HG02840 (cell line): ENCODE measurements around the gene MPND.

ENCODE experiments used
- ATAC-seq: cut with Tn5 transposase; IDR thresholded peaks from one replicate; pipeline ENCODE4 v1.9.1; 2021; ENCODE audit warnings: mild to moderate bottlenecking, moderate library complexity, moderate number of reproducible peaks; ENCODE audit not compliant: unreplicated experiment, low FRiP score

MPND gene

GRCh38 chr19:4375164-4376027, 32.0 kb downstream of the MPND start:
- no peak for ATAC-seq

- no peak for ATAC-seq
These were observed 32.8 kb downstream of the MPND start for GRCh38 chr19:4376028-4376670.

GRCh38 chr19:4376671-4376990, 33.3 kb downstream of the MPND start:
- ATAC-seq: no peak

- no peak for ATAC-seq
These were observed 33.8 kb downstream of the MPND start for GRCh38 chr19:4376991-4377781.

GRCh38 chr19:4378886-4379285, 35.5 kb downstream of the MPND start:
- ATAC-seq: no peak

DNA sequence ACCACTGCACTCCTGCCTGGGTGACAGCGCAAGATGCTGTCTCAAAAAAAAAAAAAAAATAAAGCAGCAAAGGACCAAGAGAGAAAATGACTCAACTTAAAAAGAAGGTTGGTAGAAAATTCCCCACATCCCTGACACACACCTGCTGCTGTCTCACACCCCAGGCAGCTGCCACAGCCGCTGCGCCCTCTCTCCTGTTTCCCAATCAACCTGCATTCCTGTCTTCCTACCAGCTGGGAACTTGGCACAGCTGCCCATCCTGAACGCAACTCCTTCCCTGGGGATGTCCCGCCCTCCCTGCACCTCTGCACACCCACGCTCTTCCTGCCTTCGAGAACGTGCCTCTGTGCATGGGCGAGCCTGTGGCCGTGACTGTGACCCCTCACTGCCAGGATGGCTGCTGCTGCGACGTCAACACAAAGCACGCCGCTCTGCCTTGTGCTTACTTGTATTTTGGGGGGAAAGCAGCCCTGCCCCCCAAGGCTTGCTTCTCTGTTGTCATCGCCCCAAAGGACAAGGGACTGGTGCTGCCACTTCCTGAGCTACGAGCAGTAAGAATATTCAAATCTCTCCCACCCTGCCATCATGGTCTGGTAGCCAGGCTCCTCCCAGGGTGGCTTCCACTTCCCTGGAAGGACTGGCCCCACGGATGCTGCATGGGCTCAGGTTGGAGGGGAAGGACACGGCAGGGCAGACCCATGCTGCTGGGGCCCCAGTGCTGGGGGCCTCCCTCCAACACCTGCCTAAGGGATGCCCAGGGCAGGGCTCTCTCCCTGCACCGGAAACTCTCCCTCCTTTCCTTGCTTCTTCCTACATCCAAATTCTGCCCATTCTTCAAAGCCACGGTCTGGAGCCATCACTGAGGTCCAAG, 36.3 kb downstream of the MPND start:
- ATAC-seq: no peak

GRCh38 chr19:4380254-4380727, 36.9 kb downstream of the MPND start:
- no peak for ATAC-seq

DNA sequence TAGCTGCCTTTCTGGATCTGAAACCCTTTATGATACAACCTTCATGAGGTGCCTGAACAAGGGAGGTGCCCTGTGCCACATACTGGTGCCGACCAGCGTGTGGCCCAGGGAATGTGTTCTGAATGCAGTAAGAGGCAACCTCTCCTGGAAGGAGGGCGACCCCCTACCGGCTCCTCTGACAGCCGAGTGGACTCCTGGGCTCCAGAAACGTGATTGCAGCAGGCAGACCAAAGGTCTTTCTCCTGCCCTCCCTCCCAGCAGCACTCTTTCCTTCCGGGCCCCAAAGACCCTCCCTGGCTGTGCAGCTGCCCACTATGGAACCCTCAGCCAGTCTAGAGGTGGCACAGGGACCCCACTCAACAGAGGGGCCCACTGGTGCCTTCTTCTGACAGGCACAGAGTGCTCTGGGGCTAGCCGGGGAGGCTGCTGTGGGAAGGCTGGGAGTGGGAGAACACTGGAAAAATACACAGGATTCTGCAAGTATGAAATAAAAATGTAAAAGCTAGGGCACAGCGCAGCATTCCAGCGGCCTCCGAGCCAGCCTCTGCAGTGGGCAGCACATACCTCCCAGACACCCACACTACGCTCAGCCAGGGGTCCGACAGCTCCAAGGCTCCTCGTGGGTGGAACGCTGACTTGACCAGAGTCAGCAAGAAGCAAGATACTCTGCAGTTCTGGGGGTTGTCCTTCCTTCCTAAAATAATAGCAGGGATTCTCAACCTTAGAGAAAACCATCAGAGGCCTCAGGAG, 42.1 kb downstream of the MPND start:
- no peak for ATAC-seq

- ATAC-seq: no peak
These were observed 42.9 kb downstream of the MPND start for GRCh38 chr19:4386041-4386782.

DNA sequence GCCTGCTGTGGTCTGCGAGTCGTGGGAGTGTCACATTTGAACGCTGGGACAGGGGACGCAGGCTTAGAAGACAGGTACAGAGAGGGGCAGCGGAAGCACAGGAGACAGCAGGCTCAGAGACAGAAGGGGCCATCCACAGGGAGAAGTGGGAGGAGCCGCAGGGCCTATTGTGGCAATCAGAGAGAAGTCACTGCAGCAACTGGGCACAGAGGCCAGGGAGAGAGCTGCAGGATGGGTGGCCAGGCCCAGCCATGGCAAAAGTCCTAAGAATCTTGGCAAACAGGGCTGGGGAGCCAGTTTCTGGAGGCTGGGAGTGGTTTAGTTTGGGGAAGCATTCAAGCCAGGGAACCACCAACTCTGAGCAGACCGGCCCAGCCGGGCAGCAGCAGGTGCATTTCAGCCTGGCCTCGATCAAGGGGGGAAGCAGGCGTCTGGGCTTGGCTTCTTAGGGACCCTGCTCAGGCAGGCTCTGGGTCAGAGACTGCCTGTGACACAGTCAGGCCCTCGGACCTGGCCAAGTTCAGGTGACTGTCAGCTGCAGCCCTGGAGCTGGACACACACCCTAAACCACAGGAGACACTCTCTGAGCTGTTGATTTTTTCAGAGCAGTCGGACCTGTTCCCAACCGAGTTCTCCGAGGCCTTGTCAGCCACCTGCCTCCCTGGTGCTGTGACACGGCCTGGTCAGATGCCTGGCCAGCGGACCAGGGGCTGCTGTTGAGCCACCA, 45.1 kb downstream of the MPND start:
- ATAC-seq: no peak

DNA sequence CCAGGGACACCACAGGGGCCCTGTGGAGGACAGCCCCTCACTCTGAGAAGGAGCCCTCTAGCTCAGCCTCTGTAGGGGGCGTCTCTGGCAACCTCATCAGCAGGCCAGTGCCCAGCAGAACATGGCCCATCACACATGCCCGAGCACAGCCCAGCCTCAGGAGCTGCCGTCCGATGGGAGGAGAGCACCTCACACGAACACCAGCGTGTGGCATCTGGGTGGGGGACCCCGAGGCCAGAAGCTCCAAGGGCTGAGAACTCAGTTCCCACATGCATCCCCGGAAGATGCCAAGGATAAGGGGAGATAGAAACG, 45.7 kb downstream of the MPND start:
- ATAC-seq: no peak

GRCh38 chr19:4389511-4390016, 46.2 kb downstream of the MPND start:
- no peak for ATAC-seq

GRCh38 chr19:4390017-4390566, 46.7 kb downstream of the MPND start:
- ATAC-seq: no peak

DNA sequence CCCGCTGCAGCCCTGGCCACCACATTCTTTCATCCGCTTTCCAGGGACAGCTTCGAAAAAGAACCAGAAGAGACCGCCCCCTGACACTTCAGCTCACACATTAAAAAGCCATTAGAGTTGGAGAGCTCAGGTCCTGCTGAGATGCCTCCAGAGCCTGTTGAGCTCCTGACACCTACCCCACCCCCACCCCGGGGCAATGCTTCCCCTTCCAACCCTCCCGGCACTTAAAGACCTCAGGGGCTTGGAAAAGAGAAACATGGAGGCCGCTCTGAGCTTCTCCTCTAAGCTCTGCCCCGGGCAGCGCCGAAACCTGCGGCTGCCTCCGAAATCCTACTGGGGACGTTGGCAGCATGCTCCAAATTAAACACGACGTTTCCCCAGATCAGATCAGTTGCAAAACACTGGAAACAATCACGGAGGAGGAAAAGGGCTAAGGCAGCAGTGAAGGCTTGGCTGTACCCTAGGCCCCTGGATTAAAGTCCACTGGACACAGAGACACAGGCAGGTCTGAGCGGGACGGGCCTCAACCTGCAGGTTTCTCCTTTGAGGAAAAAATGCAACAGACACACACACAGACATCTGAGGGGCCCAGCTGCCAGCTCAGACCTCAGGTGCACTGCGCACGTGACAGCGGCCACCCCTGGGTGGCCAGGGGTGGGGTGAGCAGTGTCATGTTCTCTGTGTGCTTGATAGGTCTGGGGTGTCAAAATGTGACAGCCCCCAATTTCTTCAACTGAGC, 47.4 kb downstream of the MPND start:
- ATAC-seq: no peak

- no peak for ATAC-seq
These were observed 47.9 kb downstream of the MPND start for GRCh38 chr19:4391306-4391693.

DNA sequence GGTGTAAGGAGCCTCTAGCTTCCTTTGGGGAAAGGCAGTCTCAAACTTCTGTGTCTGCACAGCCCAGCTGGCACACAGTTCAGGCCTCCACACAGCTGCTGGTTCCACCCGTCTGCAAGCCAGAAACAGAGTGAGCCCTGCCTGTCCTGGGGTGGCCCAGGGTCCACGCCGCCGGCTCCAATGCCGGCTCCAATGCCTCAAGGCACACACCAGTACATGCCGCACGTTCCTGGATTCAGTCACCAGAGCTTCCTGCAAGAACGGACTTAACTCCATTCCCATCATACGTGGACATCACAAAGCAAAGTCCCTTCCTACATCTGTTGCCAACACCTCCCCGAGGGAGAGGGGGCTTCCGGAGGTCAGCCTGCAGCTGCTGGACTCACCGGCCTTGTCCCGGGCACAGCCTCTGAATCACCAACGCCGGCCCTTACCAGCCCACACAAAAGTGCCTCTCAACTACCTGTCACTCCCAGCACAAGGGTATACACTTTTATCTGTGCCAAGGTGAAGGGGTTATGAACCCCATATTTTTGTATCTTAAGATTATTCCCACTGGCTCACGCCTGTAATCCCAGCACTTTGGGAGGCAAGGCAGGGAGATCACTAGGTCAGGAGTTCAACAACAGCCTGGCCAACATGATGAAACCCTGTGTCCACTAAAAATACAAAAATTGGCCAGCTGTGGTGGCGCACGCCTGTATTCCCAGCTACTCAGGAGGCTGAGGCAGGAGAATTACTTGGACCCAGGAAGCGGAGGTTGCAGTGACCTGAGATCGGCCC, 48.5 kb downstream of the MPND start:
- ATAC-seq: no peak
